ENCODE results near the gene INPP5A.

- TF ChIP-seq EZH2 (IDR thresholded peaks at IDR 0.05) = no peak
- TF ChIP-seq CTCF (IDR thresholded peaks at IDR 0.05) = no peak
These were observed 196.3 kb downstream of the INPP5A start for GRCh38 chr10:132733926-132734325.
